AML-193 (cell line): ENCODE results near the gene MTFMT.
"Not testable (repeated sequence)": the region's sequence is repeated elsewhere in the genome, so short reads cannot be mapped to it uniquely, and the experiment has no call there.

Source experiments
- DNase-seq, 2 experiments: peaks; one replicate each; lab custom pipeline; 2025; lab: John Stamatoyannopoulos, UW

Gene MTFMT

DNA sequence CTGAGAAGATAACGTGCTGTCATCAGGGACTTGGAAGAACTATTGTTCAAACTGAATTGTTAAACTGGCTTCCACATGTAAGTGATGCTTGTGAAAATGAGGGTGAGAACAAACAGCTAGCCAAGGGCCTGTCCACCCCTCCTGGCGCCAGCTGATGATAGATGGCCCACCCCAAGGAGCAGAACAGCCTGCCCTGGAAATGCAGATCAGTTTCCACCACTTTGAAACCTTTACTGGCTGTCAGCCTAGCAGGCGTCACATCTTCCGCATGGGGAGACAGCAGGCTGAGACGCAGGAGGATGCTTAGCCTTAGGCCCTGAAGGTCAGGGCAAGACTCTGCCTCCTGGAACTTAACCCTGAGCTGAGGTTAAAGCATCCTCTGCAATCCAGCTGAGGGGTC lies 9.4 kb upstream of the MTFMT start:
- no peak for DNase-seq

DNA sequence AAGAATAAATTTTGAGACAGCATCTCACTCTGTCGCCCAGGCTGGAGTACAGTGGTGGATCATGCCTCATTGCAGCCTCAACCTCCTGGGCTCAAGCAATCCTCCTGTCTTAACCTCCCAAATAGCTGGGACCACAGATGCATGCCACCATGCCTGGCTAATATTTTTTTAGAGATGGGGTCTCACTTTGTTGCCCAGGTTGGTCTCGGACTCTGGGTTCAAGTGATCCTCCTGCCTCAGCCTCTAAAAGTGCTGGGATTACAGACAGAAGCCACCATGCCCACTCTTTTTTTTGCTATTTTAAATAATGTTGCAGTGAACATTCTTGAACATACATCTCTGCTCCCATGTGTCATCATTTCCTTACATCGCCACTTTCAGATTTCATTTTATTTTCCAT lies 9.0 kb upstream of the MTFMT start:
- no peak for DNase-seq

- DNase-seq: no peak
Observed at GRCh38 chr15:65037309-65037708, 7.9 kb upstream of the MTFMT start.

DNA sequence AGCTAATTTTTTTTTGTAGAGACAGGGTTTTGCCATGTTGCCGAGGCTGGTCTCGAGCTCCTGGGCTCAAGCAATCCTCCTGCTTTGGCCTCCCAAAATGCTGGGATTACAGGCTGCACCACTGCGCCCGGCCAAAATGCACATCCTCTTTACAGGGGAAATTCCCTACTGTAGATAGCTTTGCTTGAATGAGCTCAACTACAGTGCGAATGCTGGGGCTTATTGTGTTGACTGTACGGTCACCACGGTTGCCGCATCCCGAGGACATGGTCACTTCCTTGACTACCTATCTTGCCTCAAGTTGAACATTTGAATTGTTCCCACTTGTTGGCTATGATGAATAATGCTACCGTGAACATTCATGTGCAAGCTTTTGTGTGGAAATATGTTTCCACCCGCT lies 5.3 kb upstream of the MTFMT start:
- DNase-seq: no peak

DNA sequence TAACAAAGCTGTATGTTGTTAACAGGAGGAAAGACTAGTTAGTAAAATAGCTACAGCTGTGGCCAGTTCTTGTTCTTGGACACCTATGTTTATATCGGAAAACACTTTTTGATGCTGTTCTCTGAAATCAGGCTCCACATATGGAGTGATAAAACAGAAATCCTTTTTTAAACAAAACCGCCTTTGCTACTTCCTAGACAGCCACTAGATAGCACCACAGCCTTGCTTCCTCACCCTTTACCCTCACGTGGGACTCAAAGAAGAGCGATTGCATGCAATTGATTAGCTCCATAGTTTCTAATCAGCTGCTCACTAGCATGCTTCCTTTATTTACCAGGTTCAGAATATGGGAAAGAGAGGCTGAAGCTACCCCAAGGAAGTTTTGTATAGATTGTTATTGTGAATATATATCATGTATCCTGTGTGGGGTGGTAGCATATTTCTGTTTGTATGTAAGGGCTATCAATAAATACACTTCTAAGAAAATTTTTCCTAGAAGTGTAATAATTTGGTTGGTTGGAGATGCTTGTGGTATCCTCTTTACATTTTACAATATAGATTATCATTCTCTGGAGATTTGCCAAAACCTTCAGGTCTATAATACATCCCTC lies 4.3 kb upstream of the MTFMT start:
- peak; percentile 57 to 62 for DNase-seq

GRCh38 chr15:65032801-65033537 lies 3.5 kb upstream of the MTFMT start:
- peak; percentile 67 to 83 for DNase-seq

GRCh38 chr15:65029736-65030208 lies 333 bp upstream of the MTFMT start:
- DNase-seq: no peak

DNA sequence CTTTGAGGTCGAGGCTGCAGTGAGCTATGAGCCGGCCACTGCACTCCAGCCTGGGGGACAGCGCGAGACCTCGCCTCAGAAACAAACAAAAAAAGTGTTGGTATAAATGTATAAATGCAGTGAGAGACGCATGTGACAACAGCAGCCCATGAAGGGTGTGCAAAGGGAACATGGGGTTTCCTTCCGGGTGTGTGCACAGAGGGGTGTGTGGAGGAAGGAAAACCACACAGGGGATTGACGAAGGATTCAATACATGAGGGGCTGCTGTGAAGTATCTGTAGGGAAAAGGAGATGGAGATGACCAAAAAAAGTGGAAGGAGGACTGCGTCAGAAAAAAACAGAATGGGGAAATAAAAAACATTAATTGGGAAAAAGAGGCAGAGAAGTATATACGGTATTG lies 1.1 kb downstream of the MTFMT start:
- no peak for DNase-seq

- no peak for DNase-seq
Observed at GRCh38 chr15:65027593-65027992, 1.8 kb downstream of the MTFMT start.

- DNase-seq: no peak
Observed at GRCh38 chr15:65026756-65027155, 2.7 kb downstream of the MTFMT start.

DNA sequence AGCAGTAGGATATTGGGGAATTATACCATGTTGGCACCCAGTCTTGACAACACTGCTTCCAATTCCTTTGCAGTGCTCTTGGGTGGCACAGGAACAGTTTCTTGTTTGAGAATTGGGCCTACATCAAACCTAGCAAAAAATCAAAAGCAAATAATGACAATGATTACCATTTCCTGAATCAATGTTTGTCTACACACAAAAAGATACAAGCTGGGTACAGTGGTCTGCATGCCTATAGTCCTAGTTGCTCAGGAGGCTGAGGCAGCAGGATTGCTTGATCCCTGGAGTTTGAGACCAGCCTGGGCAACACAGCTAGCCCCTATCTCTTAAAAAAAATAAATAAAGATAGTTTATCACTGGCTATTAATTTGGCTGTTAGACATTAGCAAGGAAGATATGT lies 8.0 kb downstream of the MTFMT start:
- DNase-seq: no peak

GRCh38 chr15:65020419-65020818 lies 9.0 kb downstream of the MTFMT start:
- no peak for DNase-seq

DNA sequence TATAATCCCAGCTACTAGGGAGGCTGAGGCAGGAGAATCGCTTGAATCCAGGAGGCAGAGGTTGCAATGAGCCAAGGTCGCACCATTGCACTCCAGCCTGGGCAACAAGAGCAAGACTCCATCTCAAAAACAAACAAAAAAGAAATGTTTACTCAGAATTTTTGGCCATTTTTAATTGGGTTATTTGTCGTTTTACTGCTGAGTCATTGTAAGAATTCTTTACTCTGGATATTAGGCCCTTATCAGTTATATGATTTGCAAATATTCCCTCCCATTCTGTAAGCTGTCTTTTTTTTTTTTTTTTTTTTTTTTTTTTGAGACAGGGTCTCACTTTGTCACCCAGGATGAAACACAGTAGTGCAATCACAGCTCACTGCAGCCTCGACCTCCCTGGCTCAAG lies 18.2 kb downstream of the MTFMT start:
- DNase-seq: not testable (repeated sequence)

GRCh38 chr15:65008983-65009382 lies 20.5 kb downstream of the MTFMT start:
- DNase-seq: peak; percentile 36 to 55

DNA sequence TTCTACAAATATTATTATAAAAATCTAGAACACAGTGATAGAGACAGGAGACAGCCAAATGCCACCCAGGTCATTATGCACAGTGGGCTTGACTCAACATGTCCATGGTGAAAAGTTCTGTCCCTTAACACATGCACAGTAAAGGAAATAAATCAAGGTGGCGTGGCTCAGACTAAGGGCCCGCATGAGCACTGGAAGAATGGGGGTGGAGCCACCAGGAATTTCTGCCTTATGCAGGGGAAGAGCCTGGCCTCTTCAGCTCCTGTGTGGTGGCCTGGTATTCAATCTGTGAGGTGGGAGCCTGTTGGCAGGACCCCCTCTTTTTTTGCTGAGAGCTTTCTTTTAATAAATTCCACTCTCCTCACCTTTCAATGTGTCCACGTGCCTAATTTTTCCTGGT lies 22.6 kb downstream of the MTFMT start:
- no peak for DNase-seq

- no peak for DNase-seq
Observed at GRCh38 chr15:65004993-65005392, 24.4 kb downstream of the MTFMT start.

DNA sequence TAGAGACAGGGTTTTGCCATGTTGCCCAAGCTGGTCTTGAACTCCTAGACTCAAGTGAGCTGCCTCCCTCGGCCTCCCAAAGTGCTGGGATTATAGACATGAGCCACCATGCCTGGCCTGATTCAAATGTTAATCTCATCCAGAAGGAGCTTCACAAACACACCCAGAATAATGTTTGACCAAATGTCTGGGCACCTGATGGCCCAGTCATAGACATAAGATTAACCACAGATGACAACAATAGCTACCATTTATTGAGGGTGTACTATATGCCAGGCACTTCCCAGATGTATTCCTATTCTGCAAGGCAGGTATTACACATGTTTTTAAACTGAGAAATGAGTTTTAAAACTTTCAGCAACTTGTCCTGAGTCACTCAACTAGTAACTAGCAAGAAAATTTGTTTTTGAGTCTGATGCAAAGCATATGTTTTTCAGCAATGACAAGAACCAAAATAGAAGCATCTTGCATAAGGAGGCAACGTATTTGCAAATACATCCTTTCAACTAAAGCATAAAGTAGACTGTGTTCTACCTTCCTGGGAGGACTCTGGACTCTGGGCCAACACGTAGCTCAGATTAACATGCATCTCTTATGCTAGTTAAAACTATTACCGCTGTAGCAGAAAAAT lies 31.6 kb downstream of the MTFMT start:
- DNase-seq: no peak

DNA sequence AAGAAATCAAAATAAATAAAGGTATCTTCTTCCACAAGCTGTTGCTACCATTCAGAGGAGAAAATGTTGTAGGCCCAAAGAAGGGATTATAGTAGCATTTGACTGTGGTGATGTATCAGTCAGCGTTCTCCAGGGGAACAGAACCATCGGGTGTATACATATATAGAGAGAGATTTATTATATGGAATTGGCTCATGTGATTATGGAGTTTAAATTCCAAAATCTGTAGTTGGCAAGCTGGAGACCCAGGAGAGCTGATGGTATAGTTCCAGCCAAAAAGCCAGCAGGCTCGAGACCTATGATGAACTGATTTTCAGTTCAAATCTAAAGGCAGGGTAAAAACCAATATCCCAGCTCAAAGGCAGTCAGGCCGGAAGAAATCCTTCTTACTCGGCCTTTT lies 32.4 kb downstream of the MTFMT start:
- no peak for DNase-seq

DNA sequence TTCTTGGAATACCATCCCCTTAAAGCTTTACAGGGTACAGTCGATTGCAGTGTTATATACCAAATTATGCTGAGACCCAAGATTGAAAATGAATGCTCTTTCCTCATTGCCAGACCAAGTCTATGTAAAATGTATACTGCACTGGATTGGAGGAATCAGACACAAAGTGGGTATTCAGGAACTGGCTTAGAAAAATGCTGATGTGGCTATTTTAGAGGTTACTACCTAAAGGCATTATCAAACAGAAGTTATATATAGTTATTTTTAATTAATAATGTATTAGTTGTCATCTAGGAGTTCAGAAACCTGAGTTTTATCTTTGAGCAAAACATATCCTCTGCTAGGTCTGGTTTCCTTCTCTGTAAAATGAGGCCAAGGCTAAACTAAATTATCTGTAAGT lies 36.1 kb downstream of the MTFMT start:
- DNase-seq: no peak

DNA sequence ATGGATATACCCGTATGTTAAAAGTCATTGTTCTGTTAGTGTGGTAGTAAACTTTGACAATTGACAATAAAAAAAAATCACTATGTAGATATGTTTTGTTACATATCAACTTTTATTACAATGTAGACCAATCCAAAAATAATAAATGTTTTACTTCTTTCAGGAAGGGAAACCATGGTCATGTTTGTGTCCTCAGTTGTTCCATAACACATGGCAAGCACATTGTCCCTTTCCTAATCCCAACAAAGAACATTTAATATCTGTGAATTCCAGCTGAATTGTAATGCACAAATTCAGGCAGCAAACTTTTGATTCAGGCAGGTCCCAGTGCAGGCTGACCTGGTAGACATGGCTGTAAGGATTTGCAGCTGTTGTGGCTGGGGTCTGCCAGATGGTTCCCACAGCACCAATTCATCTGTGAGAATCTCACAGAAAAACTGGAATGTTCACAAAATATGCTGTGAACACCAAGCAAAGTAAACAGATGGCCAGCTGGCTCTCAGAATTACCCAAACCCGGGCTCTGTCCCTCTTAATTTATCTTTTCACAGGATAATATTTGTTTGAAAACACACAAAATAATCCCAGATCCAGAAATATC lies 37.8 kb downstream of the MTFMT start:
- DNase-seq: no peak

DNA sequence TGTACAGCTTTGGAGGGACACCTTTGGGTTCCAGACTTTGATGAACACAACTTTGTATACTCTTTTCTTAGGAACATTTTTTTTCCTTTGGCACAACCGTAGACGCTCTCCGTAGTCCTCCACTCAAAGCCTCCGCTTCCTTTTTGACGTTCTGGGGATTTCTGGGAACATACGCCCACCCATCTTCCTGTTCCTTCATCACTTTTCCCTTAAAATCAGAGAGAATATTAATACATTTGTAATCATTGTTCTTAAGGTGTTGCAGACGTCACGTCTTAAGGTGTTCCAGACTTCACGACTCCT lies 39.3 kb downstream of the MTFMT start:
- DNase-seq: no peak

DNA sequence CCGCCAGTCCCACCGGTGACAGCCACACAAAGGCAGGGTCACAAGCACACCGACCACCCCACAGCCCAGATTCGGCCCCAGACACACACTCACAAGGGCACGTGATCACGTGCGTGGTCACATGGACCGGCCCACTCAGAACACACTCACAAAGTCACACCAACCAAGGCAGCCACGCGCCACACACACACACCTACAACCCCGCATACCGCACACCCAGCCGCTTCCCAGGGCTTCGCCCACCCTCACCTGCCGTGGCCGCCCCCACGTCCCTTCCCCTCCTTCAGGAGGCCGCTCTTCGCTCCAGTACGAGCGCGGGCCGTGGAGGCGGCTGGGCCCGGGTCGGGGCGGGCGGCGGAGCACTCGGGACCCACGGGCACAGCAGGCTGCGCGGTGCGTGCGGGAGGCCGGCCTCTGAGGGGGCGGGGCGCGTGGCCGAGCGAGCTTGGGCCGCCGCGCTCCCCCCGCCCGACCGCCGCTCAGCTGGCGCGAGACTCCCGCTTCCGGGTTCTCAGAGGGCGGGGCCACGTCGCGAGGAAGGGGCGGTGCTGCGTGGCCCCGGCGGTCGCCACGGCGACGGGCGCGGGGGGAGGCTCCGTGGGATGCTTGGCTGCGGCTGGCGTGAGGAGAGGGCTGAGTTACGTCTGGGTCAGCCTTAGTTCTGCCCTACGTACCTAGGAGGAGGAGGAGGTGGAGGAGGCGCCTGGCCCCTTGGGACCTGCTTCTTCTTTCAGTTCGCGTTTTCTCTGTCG lies 39.8 kb downstream of the MTFMT start, which contains the start of gene SPG21:
Gene SPG21, minus strand, starts transcription at position 499 of the 752 bp plus-strand sequence. CDS start 6,345 bp downstream, outside the sequence.
- DNase-seq: peak; percentile 84 to 85
